Bladder microvascular endothelial cell (primary cell): ENCODE data around the gene USH1C. TPM values are rescaled to one million over a fixed set of nuclear protein-coding genes. Genes with fewer than 3 reads are reported as not detected.

Experiments used
- total RNA-seq: library from RNA; depleted of rRNA; stranded (reverse); fragments of >200 nt; gene quantifications from 2 replicates; pipeline ENCODE4 v1.2.3, GENCODE V29; 2014

The USH1C gene
- not detected in 2 replicates for total RNA-seq

GRCh38 chr11:17544181-17544622, at the start of gene USH1C:
TSS of gene USH1C (minus strand) at chr11:17544416. CDS start at chr11:17544307, 109 bp downstream.

GRCh38 chr11:17547051-17547577, 2.9 kb upstream of the USH1C start, which contains the start of gene OTOG:
TSS of gene OTOG (plus strand) at chr11:17547259. CDS start at chr11:17547373, 114 bp downstream.

GRCh38 chr11:17476317-17477083, 67.7 kb downstream of the USH1C start, which contains the start of gene ABCC8:
TSS of gene ABCC8 (minus strand) at chr11:17476845. CDS start at chr11:17476776, 69 bp downstream.

Other genes with a start within 250 kb of the USH1C start
- gene NCR3LG1, start 192.6 kb downstream of the USH1C start, total RNA-seq: 1.1 and 2.1 TPM in 2 replicates
- gene KCNJ11, start 155.8 kb downstream of the USH1C start, total RNA-seq: 0.25 and 0.32 TPM in 2 replicates
- not detected in 2 replicates for gene ABCC8, start 67.6 kb downstream of the USH1C start, total RNA-seq
- gene OTOG, start 2.8 kb upstream of the USH1C start, total RNA-seq: not detected in 2 replicates
- not detected in 2 replicates for gene MYOD1, start 175.2 kb upstream of the USH1C start, total RNA-seq
- gene KCNC1, start 190.4 kb upstream of the USH1C start, total RNA-seq: not detected in 2 replicates